GM12892 (cell line): ENCODE measurements around the gene ACSS1.

ENCODE experiments used
- POLR2A ChIP-seq: IDR thresholded peaks from 2 replicates; pipeline ENCODE4 v1.6.1; 2011; ENCODE audit warnings: low read depth, low read length, control low read depth
- POLR2AphosphoS5 ChIP-seq: IDR thresholded peaks from 2 replicates; pipeline ENCODE4 v1.6.1; 2011; ENCODE audit warnings: low read depth, low read length, control low read depth
- TAF1 ChIP-seq: IDR thresholded peaks from 2 replicates; pipeline ENCODE4 v1.6.1; 2011; ENCODE audit warnings: low read depth, mild to moderate bottlenecking, control low read depth, low read length, borderline replicate concordance

DNA sequence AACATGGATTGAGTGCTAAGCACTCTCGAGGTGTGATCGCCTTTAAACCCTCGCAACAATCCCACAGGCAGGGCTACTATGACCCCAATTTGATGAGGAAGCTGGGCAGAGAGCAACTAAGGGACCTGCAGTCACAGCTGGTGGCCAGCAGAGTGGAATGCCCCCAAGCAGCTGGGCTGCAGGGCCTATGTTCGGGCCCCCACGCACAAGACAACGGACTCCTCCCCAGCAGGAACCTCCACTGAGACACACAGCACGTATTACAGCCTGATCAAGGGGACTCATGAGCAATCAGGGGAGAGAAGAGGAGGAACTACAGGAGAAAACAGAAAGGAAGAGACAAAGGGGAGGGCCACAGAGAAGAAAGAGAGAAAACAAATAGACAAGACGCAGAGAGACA, 87.2 kb downstream of the ACSS1 start:
- TF ChIP-seq TAF1 (no peak), POLR2AphosphoS5 (no peak), POLR2A (no peak)
